ENCODE data around the gene TTC28. TPM values are rescaled to one million over a fixed set of nuclear protein-coding genes. Genes with fewer than 3 reads are reported as not detected.

TTC28 gene
- total RNA-seq, 1 donor = 55.8 TPM

DNA sequence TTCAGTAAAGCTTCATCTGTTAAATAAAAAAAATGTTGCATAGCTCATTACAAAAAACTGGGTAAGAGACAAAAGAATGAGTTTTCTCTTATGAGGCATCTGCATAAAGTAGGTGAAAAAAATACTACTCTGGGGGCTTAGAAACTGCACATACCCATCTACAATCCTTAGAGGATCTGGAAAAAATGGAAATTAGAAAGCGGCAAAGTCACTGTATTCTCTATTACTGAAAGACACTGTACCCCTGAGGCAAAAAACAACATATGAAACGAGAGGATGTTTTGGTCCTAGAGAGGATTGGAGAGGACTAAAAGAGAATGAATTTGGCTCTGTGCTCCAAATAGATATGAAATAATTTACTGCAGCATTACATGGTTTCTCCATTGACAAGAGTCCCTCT lies 553.8 kb downstream of the TTC28 start:
- no peak for DNase-seq (ENCODE audit: low read depth)
- TF ChIP-seq, protein P1, sequence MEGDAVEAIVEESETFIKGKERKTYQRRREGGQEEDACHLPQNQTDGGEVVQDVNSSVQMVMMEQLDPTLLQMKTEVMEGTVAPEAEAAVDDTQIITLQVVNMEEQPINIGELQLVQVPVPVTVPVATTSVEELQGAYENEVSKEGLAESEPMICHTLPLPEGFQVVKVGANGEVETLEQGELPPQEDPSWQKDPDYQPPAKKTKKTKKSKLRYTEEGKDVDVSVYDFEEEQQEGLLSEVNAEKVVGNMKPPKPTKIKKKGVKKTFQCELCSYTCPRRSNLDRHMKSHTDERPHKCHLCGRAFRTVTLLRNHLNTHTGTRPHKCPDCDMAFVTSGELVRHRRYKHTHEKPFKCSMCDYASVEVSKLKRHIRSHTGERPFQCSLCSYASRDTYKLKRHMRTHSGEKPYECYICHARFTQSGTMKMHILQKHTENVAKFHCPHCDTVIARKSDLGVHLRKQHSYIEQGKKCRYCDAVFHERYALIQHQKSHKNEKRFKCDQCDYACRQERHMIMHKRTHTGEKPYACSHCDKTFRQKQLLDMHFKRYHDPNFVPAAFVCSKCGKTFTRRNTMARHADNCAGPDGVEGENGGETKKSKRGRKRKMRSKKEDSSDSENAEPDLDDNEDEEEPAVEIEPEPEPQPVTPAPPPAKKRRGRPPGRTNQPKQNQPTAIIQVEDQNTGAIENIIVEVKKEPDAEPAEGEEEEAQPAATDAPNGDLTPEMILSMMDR (IDR thresholded peaks at IDR 0.05; ENCODE audit: insufficient read depth, low read length) = no peak
- no peak overlapping the region for H3K4me3 ChIP-seq (ENCODE audit: low read depth, low read length)

DNA sequence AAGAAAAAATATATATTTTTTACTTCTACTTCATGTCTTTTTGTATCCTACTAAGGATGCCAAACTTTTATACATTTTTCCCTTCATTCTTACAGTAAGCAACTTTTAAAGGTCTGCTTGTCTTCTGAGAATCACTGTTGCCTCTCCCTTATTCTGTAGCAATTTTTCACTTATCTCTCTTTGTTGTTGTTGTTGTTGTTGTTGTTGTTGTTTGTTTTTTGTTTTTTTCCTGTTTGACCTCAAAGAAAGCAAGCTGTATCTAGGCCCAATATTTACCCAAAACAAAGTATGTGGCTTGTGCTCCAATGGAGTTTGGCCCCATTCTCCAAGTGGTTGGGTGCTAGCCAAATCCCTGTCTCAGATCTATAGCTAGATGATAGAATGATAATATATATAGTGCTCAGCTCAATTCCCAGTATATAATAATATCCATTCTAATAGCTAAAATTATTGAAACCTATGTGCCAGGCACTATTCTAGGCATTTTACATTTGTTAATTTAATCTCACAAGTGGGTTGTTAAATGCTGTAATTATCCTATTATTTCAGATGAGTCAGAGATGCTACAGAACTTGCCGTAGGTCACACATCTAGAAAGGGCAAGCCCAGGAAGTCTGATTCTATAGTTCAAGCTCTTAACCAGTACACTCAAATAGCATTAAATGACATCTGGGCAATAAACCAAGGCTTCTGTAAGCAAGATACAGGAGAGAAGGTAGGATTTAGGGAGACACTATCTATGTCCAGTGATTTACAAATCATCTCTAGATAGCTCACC lies 555.5 kb downstream of the TTC28 start:
- TF ChIP-seq, protein P1 (IDR thresholded peaks at IDR 0.05; ENCODE audit: insufficient read depth, low read length) = no peak
- H3K4me3 ChIP-seq (ENCODE audit: low read depth, low read length) = no peak overlapping the region
- DNase-seq (ENCODE audit: low read depth) = no peak

DNA sequence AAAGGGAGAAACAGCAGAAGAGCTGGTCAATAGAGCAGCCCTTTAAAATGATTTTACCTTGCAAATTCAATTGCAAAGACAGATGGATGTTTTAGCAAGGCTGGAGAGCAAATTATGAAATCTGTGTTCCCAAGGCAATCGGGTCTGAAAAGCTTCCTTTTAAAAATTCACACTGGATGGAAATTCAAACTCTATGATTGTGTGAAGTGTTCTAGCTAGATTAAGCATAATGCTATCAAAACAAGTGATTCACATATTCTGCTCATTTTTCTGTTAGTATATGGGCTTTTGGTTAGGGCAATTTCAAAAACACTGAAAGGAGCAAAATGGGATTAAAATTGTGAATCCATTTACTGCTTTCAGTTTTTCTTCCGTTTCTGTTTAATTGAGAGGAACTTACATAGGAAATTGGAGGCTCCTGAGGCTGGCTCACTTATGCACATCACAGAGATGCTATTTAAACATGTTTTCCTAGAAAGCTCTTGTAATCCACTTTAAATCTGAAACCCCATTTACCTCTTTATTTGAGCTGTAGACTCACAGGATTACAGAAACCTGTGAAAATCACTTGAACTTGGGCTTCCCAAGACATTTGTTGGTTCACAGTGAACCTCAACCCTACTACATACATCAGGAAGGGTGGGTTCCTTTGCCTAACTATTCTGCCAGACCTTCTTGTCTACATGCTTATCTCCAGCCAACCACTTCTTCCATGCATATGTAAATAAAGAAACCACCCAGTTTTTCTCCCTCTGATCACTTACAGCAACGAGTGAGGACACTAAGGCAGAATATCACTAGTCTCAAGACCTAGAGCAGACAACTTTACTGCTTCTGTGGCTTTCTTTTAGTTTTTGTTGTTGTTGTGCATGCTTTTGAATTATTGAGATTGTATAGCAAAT lies 558.7 kb downstream of the TTC28 start:
- H3K4me3 ChIP-seq (ENCODE audit: low read depth, low read length) = no peak overlapping the region
- DNase-seq (ENCODE audit: low read depth) = peak; percentile 20
- TF ChIP-seq, protein P1 (IDR thresholded peaks at IDR 0.05; ENCODE audit: insufficient read depth, low read length) = no peak

DNA sequence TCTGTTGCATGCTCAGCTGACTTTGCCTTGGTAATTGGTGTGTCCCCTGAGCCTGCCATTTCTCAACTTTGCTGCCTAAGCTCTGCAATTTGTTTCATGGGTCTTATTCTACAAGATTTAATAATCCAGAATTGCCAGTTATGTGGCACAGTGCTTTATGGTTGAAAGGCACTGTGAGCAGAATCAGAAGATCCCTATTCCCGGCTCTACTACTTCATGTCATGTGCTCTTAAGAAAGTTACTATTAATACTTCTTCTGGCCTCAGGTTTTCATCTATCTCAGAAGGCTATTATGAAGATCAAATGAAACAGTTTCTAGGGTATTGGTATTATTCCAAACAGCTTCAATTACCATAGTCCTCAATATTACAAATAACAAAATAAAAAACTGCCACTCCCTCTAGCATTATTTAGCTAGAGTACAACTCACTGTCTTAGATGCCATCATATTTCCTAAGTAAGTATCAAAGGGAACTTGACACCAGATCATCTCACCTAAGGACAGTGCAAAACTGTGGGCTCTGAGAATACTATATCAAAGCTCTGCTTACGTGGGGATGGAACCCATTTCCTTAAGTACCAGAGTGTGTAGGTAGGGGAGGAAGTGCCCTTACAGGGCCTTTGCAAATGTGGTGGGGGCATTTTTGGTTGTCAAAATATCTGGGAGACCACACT lies 560.5 kb downstream of the TTC28 start:
- no peak for DNase-seq (ENCODE audit: low read depth)
- TF ChIP-seq, protein P1 (IDR thresholded peaks at IDR 0.05; ENCODE audit: insufficient read depth, low read length) = no peak
- no peak overlapping the region for H3K4me3 ChIP-seq (ENCODE audit: low read depth, low read length)

DNA sequence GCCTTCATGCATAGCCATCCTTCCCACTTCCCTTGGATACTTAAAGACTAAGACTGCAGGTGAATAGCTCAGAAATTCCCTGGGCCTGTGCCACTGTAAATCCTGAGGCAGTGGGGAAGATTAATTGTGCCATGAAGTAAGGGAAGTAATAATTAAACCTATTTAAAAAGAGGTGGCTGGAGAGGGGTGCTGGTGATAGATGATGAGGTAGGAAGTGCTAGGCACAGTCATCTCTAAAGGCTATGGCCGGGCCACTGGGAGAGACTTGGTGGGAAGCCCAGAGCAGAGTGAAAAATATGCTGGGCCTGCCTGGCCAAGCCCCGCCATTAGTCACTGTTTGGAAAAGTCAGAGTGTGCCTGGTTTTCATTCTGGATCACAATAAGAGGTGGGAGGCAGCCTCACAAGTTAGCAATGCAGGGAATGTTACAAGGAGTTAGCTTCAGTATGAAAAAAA lies 563.4 kb downstream of the TTC28 start:
- TF ChIP-seq, protein P1 (IDR thresholded peaks at IDR 0.05; ENCODE audit: insufficient read depth, low read length) = no peak
- H3K4me3 ChIP-seq (ENCODE audit: low read depth, low read length) = no peak overlapping the region
- peak; percentile 95 for DNase-seq (ENCODE audit: low read depth)

DNA sequence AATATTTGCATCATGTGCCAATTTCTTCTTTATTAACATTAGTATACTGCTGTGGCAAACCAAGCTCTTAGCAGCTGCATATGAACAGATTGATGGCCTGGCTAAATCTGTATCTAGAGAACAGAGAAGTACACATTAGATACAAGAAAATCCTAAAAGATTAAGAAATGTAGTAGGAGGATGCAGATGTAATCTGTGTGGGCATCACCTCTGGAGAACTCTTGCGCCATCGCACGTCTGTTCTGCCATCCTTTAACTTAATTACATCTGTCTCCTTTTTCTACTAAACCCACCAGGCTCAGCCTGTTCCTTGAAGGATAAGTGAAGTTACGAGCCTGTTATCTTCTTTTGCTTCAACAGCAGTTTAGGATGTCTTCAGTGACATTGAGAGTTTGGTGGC lies 564.2 kb downstream of the TTC28 start:
- no peak overlapping the region for H3K4me3 ChIP-seq (ENCODE audit: low read depth, low read length)
- no peak for DNase-seq (ENCODE audit: low read depth)
- TF ChIP-seq, protein P1 (IDR thresholded peaks at IDR 0.05; ENCODE audit: insufficient read depth, low read length) = no peak

All from fibroblast of the aortic adventitia (primary cell).